GM18867 (cell line): ENCODE data around the gene SPDYE16.
"Not testable (repeated sequence)": the region's sequence is repeated elsewhere in the genome, so short reads cannot be mapped to it uniquely, and the experiment has no call there.

Experiments used
- ATAC-seq: cut with Tn5 transposase; IDR thresholded peaks from one replicate; pipeline ENCODE4 v1.9.1; 2021; ENCODE audit warnings: mild to moderate bottlenecking, moderate library complexity; ENCODE audit not compliant: unreplicated experiment

Gene SPDYE16

DNA sequence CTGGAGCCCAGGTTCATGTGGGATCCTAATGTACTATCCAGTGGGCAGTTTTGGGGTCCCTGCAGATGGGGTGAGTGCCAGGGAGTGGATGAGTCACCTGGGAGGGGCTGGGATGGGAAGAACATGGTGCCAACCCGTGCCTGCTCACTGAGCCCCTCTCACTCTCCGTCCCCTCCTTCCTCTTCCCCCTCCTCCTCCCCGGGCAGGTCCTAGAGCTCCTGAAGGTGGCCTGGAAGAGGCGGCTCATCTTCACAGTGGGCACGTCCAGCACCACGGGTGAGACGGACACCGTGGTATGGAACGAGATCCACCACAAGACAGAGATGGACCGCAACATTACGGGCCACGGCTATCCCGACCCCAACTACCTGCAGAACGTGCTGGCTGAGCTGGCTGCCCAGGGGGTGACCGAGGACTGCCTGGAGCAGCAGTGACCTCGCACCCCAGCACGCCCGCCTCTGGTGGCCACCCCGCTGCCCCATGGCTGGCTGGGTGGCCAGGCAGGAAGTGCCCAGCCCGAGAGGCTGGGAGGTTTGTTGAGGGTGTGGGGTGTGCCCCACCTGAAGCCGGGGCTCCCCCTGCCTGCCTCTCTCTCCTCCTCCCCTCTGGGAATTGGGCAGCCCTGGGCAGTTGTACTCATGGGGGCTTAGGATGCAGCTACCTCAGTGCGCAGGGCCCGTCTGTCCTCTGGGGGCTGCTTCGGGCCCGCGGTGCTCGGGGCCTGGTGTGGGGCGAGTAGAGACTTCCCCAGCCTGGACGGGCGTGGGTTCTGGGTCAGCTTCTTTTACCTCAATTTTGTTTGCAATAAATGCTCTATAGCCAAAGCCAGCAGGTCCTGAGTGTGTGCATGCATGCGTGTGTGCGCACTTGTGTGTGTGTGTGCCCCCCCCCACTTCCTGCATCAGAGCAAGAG is 37.7 kb downstream of the SPDYE16 start:
- ATAC-seq = no peak

DNA sequence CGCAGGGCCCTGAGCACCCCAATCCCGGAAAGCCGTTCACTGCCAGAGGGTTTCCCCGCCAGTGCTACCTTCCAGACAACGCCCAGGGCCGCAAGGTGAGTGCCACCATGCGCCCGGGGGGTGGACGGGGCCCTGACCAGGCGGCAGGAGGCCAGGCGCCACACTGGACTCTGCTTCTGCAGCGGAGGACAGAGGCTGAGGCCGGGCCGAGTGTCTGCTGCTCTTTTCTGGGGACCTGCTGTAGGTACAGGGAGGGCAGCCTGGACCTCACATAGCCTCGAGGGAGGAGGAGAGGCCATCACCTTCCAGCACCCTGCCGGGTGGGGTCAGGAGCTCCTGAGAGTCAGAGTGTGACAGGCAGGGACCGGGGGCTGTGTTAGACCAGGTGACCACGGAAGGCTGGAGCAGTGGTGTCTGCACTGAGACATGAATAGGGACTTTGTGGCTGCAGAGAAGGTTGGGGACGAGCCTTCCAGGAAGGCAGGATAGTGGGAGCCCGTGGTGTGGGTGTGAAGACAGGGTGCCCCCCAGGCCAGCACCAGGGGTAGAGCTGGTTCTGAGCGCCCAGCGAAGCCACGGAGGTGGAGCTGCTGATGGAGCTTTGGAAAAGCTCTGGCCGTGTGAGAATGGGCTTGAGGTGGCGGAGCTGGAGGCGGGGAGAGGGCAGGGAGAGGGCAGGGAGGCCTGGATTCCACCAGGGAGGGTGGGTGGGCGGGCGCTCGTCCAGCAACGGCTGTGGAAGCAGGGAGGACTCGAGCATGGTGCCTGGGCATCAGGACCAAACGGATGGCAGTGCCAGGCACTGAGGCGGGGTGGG is 38.5 kb downstream of the SPDYE16 start:
- not testable (repeated sequence) for ATAC-seq

DNA sequence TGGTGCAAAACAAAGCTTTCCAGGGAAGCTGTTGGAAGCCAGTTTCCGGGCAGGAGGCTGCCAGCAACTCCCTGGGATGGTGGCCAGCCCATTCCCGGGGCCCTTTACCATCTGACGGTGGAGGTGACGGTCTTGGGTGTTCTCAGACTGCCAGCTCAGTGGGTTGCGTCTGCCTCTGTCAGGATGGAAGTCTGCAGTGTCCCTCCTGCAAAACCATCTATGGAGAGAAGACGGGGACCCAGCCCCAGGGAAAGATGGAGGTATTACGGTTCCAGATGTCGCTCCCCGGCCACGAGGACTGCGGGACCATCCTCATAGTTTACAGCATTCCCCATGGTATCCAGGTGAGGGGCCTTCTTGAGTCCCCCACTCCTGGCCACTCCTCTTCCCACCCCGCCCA is 39.9 kb downstream of the SPDYE16 start:
- ATAC-seq = not testable (repeated sequence)

DNA sequence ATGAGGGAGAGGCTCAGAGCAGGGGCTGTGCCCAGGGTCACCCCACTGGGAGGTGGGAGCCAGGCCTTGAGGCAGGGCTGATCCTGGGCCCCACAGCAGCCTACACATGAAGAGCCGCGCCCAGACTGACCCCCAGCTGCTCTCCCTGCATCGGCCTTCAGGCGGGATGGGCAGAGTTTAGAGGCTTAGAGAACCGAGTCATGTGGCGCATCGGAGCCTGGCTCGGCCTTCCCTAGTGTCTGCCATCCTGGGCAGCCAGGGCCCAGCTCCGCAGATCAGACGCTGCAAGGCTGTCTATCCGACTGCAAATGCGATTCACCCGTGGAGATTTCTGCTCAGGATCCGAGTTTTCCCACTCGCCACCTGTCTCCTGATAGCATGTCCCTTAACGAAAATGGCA is 40.3 kb downstream of the SPDYE16 start:
- not testable (repeated sequence) for ATAC-seq

DNA sequence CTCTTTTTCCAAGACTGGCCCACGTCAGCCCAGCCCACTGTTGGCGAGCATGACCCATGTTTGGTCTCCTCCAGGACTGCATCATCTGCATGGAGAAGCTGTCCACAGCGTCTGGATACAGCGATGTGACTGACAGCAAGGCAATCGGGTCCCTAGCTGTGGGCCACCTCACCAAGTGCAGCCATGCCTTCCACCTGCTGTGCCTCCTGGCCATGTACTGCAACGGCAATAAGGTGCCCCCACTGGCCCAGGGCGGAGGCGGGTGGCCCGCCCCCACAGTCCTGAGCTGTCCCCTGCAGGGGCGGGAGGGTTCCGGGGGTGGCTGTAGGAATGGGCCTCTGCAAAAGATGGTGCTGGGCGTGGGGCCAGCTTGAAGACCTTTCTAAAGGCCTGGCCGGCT is 40.9 kb downstream of the SPDYE16 start:
- ATAC-seq = not testable (repeated sequence)

DNA sequence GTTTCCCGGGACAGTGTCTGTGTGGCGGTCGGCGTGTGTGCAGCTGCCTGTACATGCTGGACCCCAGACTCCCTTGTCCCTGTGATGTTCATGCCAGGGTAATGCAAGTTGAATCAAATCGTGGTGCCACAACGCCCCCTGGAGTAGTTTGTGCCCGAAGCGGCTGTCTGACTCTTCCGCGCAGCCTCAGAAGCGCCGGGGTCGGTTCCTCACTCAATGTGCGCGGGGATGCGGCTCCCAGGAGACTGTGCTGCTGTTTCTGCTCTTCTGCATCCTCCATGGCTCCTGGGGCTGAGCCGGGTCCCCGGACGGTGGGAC is 43.2 kb downstream of the SPDYE16 start:
- not testable (repeated sequence) for ATAC-seq

DNA sequence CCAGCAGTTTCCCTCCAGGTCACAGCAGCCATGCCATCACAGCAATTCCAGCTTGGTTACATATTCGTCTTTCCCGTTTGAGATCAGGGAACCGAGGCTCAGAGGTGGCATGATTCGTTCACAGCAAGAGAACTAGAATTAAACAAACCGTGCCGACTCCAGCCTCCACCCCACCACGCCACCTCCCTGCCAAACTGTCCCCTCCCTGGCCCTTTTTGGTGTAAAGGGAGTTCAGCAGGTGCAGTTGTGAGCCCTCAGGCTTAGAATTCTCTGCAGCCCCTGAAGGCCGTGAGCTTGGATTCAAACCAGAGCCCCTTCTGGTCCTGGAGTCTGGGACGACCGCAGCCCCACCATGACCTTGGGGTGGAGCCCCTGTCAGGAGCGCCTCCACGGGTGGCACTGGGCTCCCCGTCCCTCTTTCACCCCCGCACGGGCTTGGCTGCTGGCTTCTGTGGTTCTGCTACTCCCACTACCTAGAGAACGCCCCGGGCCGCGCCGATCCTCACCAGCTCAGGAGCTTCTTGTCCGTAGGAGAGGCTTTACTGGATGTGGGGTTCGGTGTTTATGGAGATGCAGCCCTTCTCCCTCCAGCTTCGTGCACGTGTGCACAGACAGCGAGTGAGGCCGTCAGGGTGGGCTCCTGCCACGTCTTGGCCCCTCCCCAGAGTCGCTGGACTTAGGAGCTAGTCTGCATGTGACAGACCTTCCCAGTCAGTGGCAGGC is 43.7 kb downstream of the SPDYE16 start:
- not testable (repeated sequence) for ATAC-seq

DNA sequence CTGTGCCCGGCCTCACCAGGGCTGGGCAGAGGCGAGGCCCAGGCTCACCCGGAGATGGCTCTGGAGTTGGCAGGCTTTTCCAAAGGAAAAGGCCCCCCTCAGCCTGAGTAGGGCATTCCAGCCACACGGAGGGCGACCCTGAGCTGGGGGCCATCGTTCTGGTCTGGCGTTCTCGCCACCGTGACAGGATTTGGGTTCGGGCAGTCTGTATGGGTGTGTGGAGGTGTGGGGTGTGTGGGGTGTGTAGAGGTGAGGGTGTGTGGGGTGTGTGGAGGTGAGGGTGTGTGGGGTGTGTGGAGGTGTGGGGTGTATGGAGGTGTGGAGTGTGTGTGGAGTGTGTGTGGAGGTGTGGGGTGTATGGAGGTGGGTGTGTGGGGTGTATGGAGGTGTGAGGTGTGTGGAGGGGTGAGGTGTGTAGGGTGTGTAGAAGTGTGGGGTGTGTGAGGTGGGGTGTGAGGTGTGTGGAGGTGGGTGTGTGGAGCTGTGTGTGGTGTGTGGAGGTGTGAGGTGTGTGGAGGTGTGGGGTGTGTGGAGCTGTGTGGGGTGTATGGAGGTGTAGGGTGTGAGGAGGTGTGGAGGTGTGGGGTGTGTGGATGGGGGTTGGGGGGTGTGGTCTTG is 44.4 kb downstream of the SPDYE16 start:
- not testable (repeated sequence) for ATAC-seq

DNA sequence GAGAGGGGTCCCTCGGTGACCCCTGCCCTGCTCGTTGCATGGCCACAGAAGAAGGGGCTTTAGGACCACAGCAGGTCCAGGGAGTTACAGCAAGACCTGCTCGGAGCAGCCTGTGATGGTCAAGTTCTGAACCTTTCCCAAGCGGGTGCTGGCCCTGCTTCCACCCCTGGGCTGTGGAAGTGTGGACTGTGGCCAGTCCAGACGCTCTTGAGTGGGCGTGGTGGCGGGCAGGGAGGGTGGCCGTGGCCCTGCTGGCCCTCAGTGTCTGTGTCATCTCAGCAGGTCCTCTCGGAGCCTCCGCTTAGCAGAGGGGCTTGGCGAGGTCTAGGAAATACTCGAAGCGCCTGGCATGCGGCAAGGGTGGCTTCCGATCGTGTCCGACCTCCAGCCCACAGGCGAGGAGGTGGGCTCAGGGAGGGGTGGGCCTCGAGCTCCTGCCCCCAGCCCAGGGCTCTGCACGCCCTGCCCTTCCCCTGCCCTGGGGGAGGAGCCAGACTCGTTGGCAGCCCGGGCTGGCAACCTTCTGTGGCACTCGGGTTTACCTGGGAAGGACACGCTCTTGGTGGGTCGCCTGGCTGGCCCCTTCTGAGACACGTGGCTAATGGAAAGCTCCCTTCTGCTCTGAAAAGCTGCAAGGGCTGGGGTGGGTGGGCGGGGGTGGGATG is 45.0 kb downstream of the SPDYE16 start:
- ATAC-seq = not testable (repeated sequence)

DNA sequence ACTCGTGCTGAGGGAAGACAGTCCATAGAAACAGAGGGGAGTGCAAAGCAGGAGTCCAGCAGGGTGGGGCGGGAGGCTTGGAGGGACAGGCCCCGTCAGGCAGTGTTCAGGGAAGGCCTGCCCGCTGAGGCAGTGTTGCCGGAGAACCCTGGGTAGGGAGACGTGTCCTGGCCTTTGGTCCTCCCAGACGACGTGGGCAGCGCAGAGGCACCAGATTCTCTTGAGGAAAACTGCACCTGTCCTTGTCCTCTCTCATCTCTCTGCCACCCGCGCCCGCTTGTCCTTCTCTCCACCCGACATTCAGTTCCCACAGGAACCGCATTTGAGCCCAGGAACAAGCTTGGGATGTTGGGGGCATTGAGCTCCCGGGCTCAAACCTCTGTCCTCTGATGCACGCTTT is 47.4 kb downstream of the SPDYE16 start:
- not testable (repeated sequence) for ATAC-seq

DNA sequence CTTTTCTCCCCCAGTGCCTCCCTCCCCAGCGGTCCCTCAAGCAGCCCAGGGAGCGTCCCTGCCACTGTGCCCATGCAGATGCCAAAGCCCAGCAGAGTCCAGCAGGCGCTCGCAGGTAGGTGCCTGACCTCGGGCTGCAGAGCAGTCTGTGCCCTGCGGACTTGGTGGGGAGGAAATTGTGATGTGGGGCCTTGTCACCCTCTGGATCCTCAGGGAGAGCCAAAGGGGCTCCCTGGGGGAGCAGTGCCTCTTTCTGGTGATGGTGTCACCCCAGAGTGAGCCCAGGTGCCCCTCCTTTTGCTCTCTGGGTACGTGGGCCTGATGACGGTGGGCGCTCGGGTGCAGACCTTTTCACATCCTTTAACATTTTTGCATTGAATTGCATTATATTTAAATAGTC is 51.0 kb downstream of the SPDYE16 start:
- not testable (repeated sequence) for ATAC-seq

DNA sequence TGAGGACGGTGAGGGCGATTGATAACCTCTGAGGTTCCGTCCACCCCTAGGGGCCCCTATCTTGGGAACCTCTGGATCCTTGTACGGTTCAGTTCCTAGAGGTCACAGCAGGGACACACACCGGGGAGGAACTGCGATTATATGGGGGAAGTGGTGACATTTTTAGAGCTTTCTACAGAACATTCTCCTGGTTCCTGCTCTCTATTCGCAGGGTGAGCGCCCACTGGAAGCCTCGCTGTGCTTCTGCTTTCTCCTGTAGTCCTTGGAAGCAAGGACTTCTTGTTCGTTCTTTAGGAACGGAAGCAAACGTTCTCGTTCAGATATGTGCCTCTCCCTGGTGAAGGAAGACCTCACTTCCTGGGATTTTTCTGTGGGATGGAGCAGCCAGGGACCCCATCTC is 55.1 kb downstream of the SPDYE16 start:
- not testable (repeated sequence) for ATAC-seq

DNA sequence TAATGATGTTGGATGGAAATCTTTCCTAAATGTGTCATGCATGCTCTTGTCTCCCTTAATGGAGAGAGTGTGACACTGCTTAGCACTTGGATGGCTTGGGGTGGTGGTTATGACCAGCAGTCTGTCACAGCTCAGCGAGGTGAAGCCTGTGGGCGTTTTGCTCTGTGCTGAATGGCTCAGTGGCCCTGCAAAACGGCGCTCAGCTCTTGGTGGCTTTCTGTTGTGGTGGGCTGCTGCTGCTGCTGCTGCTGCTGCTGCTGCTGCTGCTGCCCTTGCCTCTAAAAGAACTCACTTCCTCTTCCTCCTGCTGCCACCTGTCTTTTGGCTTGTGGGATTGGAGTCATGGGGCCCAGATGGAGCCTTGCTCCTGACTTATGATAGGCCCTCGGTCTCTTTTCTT is 56.5 kb downstream of the SPDYE16 start:
- ATAC-seq = peak; percentile 99

DNA sequence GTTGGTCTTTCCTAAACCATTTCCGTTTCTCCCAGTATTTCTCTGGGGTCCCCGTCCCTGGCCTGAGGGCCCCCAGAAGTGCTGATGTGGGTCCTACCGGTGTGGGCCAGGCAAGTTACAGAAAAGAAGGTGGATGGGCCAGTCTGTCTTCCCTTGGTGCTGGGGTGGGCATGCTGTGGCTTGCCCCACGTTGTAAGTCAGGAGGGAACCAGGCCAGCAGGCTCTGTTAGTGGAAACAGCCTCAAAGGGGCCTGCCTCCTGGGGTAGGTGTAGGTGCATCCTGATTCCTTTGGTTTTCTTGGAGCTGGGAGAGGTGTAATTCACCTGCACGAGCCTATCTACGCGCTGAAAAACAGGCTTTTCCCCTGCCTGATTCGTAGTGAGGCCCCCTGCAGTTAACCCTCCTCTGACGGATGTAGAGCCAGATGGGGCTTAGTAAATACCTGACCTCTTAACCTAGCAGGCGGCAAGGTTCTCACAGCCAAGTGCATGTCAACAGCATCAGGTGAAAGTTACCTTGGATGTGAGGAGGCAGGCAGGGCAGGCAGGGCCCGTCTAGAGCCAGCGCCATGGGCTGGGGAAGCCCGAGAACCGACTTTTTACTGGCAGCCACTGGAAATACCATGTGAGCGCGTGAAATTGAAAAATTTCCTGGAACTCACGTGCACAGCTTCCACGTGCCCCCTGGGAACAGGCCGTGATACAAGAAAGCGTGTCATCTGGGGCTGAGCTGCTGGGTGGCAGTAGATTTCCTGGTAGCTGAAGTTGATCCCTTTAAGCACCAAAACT is 57.1 kb downstream of the SPDYE16 start:
- ATAC-seq = peak; percentile 12

DNA sequence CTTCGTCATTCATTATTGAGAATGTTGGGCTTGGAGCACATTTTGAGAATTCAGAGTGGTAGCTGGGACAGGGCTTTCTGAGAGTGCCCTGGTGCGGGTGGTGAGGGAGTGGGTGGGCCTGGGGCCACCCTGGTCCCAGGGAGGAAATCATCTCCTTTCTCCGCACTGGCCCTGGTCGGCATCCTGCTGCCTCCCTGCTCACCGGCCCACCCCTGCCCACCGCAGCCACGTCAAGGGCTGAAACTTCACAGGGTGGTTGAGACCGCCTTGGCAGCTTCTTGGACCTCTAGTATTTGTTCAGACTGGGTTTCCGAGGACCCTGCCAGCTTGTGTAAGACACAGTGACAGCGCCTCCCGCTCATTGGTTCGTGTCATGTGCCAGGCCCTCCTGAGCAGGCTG is 58.6 kb downstream of the SPDYE16 start:
- not testable (repeated sequence) for ATAC-seq

DNA sequence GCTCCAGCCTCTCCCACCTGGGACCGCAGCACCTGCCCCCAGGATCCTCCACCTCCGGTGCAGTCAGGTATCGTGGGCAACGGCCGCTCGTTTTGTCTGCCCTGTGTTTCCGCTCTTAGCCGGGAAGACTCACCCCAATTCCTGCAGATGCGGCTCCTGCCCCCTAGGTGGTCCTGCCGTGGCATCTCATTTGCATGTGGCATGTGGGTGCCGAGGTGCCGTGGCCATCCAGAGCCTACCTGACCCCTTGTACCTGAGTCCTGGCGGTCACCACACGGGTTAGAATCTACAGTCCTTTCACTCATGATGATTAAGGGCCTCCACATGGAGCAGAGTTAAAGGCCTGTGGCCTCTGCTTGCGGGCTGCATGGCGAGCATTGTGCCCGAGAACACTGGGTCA is 60.0 kb downstream of the SPDYE16 start:
- ATAC-seq = not testable (repeated sequence)

DNA sequence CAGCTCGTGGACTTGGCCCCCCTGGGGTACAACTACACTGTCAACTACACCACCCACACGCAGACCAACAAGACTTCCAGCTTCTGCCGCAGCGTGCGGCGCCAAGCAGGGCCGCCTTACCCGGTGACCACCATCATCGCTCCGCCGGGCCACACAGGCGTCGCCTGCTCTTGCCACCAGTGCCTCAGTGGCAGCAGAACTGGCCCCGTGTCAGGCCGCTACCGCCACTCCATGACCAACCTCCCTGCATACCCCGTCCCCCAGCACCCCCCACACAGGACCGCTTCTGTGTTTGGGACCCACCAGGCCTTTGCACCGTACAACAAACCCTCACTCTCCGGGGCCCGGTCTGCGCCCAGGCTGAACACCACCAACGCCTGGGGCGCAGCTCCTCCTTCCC is 60.4 kb downstream of the SPDYE16 start:
- ATAC-seq = not testable (repeated sequence)
